NCI-H1694 treated with DMSO at 0.1 percent for 48 hours (cell line): ENCODE data around the gene CCL8.
A peak's percentile ranks its signal among the peaks of the same experiment; 100 is the strongest.

Source experiments
- DNase-seq: peaks from one replicate; lab custom pipeline; 2025; lab: John Stamatoyannopoulos, UW

CCL8 gene

GRCh38 chr17:34319039-34319483 lies at the start of gene CCL8:
TSS of gene CCL8 (plus strand) at chr17:34319435. CDS start at chr17:34319502, 67 bp downstream.
- no peak for DNase-seq

GRCh38 chr17:34269969-34270368 lies 49.3 kb upstream of the CCL8 start, which contains the start of gene CCL7:
TSS of gene CCL7 (plus strand) at chr17:34270221. CDS start at chr17:34270291, 70 bp downstream.
- no peak for DNase-seq

- DNase-seq: peak; percentile 1
These were observed 43.4 kb upstream of the CCL8 start for GRCh38 chr17:34275881-34276280.

GRCh38 chr17:34276826-34277225 lies 42.4 kb upstream of the CCL8 start:
- DNase-seq: no peak

GRCh38 chr17:34283571-34283970 lies 35.7 kb upstream of the CCL8 start:
- DNase-seq: no peak

- DNase-seq: no peak
These were observed 33.9 kb upstream of the CCL8 start, which contains the start of gene CCL11 for GRCh38 chr17:34285286-34285792. TSS of gene CCL11 (plus strand) at chr17:34285742. CDS start at chr17:34285809, 67 bp downstream.

- no peak for DNase-seq
These were observed 31.4 kb upstream of the CCL8 start for GRCh38 chr17:34287875-34288274.

GRCh38 chr17:34290586-34290985 lies 28.6 kb upstream of the CCL8 start:
- DNase-seq: no peak

GRCh38 chr17:34291721-34292348 lies 27.4 kb upstream of the CCL8 start:
- no peak for DNase-seq

- no peak for DNase-seq
These were observed 20.2 kb upstream of the CCL8 start for GRCh38 chr17:34299027-34299426.

GRCh38 chr17:34299956-34300577 lies 19.2 kb upstream of the CCL8 start:
- no peak for DNase-seq

- no peak for DNase-seq
These were observed 18.4 kb upstream of the CCL8 start for GRCh38 chr17:34300652-34301370.

GRCh38 chr17:34301986-34302385 lies 17.2 kb upstream of the CCL8 start:
- DNase-seq: no peak

GRCh38 chr17:34302636-34303035 lies 16.6 kb upstream of the CCL8 start:
- DNase-seq: no peak

- no peak for DNase-seq
These were observed 15.6 kb upstream of the CCL8 start for GRCh38 chr17:34303606-34304005.

- DNase-seq: no peak
These were observed 14.2 kb upstream of the CCL8 start for GRCh38 chr17:34305061-34305460.

- DNase-seq: no peak
These were observed 13.6 kb upstream of the CCL8 start for GRCh38 chr17:34305606-34306005.

GRCh38 chr17:34306466-34306865 lies 12.8 kb upstream of the CCL8 start:
- no peak for DNase-seq

- DNase-seq: no peak
These were observed 12.1 kb upstream of the CCL8 start for GRCh38 chr17:34307110-34307509.

- DNase-seq: no peak
These were observed 10.9 kb upstream of the CCL8 start for GRCh38 chr17:34308371-34308770.

- no peak for DNase-seq
These were observed 7.9 kb upstream of the CCL8 start for GRCh38 chr17:34311291-34311690.

GRCh38 chr17:34312080-34312479 lies 7.2 kb upstream of the CCL8 start:
- no peak for DNase-seq

GRCh38 chr17:34313164-34313563 lies 6.1 kb upstream of the CCL8 start:
- no peak for DNase-seq
